ENCODE measurements around the gene IMPDH1. TPM values are rescaled to one million over a fixed set of nuclear protein-coding genes. Genes with fewer than 3 reads are reported as not detected.
A peak's percentile ranks its signal among the peaks of the same experiment; 100 is the strongest.

IMPDH1 gene
- total RNA-seq, 4 donors from 2014 or later = 11.9 to 53.3 (median 32.8) TPM

- Histone ChIP-seq H3K27ac (no peak overlapping the region), H3K4me1 (no peaks in the 10 kb centered on the region), H3K27me3 (no peaks in the 10 kb centered on the region), H3K4me3 (no peak overlapping the region), H3K36me3 (no peaks in the 10 kb centered on the region), H3K9me3 (no peaks in the 10 kb centered on the region)
- intact Hi-C loops (cut with DNase I; ENCODE audit: low total_unique reads) = no loop called here
- TF ChIP-seq POLR2A (IDR thresholded peaks at IDR 0.05) = no peak
- no peak for TF ChIP-seq CTCF (IDR thresholded peaks at IDR 0.05)
- DNase-seq = no peak
These were observed 20.6 kb downstream of the IMPDH1 start for GRCh38 chr7:128389085-128389617.

- Histone ChIP-seq H3K27me3 (no peaks in the 10 kb centered on the region), H3K9me3 (no peaks in the 10 kb centered on the region), H3K4me1 (no peaks in the 10 kb centered on the region), H3K36me3 (no peaks in the 10 kb centered on the region), H3K4me3 (no peak overlapping the region), H3K27ac (no peak overlapping the region)
- TF ChIP-seq CTCF (IDR thresholded peaks at IDR 0.05) = no peak
- TF ChIP-seq POLR2A (IDR thresholded peaks at IDR 0.05) = no peak
- DNase-seq = no peak
- intact Hi-C loops (cut with DNase I; ENCODE audit: low total_unique reads) = no loop called here
These were observed 21.7 kb downstream of the IMPDH1 start for GRCh38 chr7:128388145-128388485.

GRCh38 chr7:128387216-128388144, 22.3 kb downstream of the IMPDH1 start:
- Histone ChIP-seq H3K4me3 (no peak overlapping the region), H3K36me3 (no peaks in the 10 kb centered on the region), H3K9me3 (no peaks in the 10 kb centered on the region), H3K4me1 (no peaks in the 10 kb centered on the region), H3K27ac (no peak overlapping the region), H3K27me3 (no peaks in the 10 kb centered on the region)
- TF ChIP-seq CTCF (IDR thresholded peaks at IDR 0.05) (peak; percentile 69 to 83 (median 78)), POLR2A (IDR thresholded peaks at IDR 0.05) (no peak)
- peak; percentile 73 to 78 for DNase-seq
- intact Hi-C loops (cut with DNase I; ENCODE audit: low total_unique reads) = no loop called here

GRCh38 chr7:128385988-128386925, 23.5 kb downstream of the IMPDH1 start:
- DNase-seq = no peak
- H3K4me1 ChIP-seq = no peaks in the 10 kb centered on the region
- intact Hi-C loops (cut with DNase I; ENCODE audit: low total_unique reads) = no loop called here
- TF ChIP-seq CTCF (IDR thresholded peaks at IDR 0.05) (no peak), POLR2A (IDR thresholded peaks at IDR 0.05) (no peak)
- H3K27ac ChIP-seq = no peak overlapping the region
- H3K36me3 ChIP-seq = no peaks in the 10 kb centered on the region
- H3K9me3 ChIP-seq = no peaks in the 10 kb centered on the region
- H3K4me3 ChIP-seq = no peak overlapping the region
- H3K27me3 ChIP-seq = no peaks in the 10 kb centered on the region
